Fibroblast of lung (primary cell): ENCODE data around the gene PARS2. TPM values are rescaled to one million over a fixed set of nuclear protein-coding genes. Genes with fewer than 3 reads are reported as not detected.

Experiments used
- DNase-seq, 2 donors: peaks; one replicate each; pipeline versions ENCODE4 v3.0.0 to v3.0.0-alpha.2; 2010; ENCODE audit warnings: low read depth in 2 of 2
- H2AFZ ChIP-seq: 2 replicates; pipeline ENCODE4 v1.5.1; 2012; ENCODE audit warnings: low read length, control low read depth, inconsistent platforms
- H3K27ac ChIP-seq: 2 replicates; pipeline ENCODE4 v1.5.1; 2011; ENCODE audit warnings: low read length, control low read depth; ENCODE audit not compliant: insufficient read depth
- H3K27me3 ChIP-seq: 2 replicates; pipeline ENCODE4 v1.5.1; 2011; ENCODE audit warnings: mild to moderate bottlenecking, low read length; ENCODE audit not compliant: control insufficient read depth, insufficient read depth
- H3K36me3 ChIP-seq: 2 replicates; pipeline ENCODE4 v1.5.1; 2011; ENCODE audit warnings: low read length; ENCODE audit not compliant: control insufficient read depth, insufficient read depth
- H3K4me1 ChIP-seq: 2 replicates; pipeline ENCODE4 v1.5.1; 2011; ENCODE audit warnings: low read length; ENCODE audit not compliant: control insufficient read depth, insufficient read depth; ENCODE audit errors: extremely low read depth
- H3K4me2 ChIP-seq: 2 replicates; pipeline ENCODE4 v1.5.1; 2011; ENCODE audit warnings: low read length, control low read depth; ENCODE audit not compliant: insufficient read depth; ENCODE audit errors: extremely low read depth
- H3K4me3 ChIP-seq, 4 experiments: fragments of 200-600 bp in 1 of 4; sonication (generic) in 1 of 4; replicated peaks in 1 of 4; 2 replicates each; pipeline ENCODE4 v1.5.1; 2011 to 2016; ENCODE audit warnings: low read length in 4 of 4, low read depth in 3 of 4, mild to moderate bottlenecking in 3 of 4, control low read depth in 2 of 4, inconsistent platforms in 1 of 4, mixed read lengths in 1 of 4; ENCODE audit not compliant: insufficient read depth in 1 of 4; ENCODE audit errors: control extremely low read depth in 1 of 4
- H3K79me2 ChIP-seq: 2 replicates; pipeline ENCODE4 v1.5.1; 2012; ENCODE audit warnings: mild to moderate bottlenecking, low read length, inconsistent platforms; ENCODE audit not compliant: control insufficient read depth, insufficient read depth
- H3K9ac ChIP-seq: 2 replicates; pipeline ENCODE4 v1.5.1; 2011; ENCODE audit warnings: mild to moderate bottlenecking, low read length, control low read depth; ENCODE audit not compliant: insufficient read depth
- H3K9me3 ChIP-seq: 2 replicates; pipeline ENCODE4 v1.5.1; 2012; ENCODE audit warnings: low read depth, low read length; ENCODE audit not compliant: control insufficient read depth, insufficient read depth
- H4K20me1 ChIP-seq: 2 replicates; pipeline ENCODE4 v1.5.1; 2011; ENCODE audit warnings: low read length; ENCODE audit not compliant: control insufficient read depth, insufficient read depth; ENCODE audit errors: extremely low read depth
- CTCF ChIP-seq, 2 donors: IDR thresholded peaks in 1 of 2; conservative IDR thresholded peaks in 1 of 2; 1 replicate in 1 of 2; 2 replicates in 1 of 2; pipeline ENCODE4 v1.5.1; 2011 to 2012; ENCODE audit warnings: low read length in 2 of 2, control low read depth in 1 of 2, inconsistent platforms in 1 of 2, low read depth in 1 of 2, mild to moderate bottlenecking in 1 of 2
- EZH2 ChIP-seq: IDR thresholded peaks from 2 replicates; pipeline ENCODE4 v1.5.1; 2012; ENCODE audit warnings: low read length, control low read depth, mild to moderate bottlenecking; ENCODE audit errors: missing control alignments
- polyA plus RNA-seq, 2 donors: library from polyadenylated mRNA; depleted of rRNA in 1 of 2; stranded (reverse) in 1 of 2; unstranded in 1 of 2; fragments of >200 nt; gene quantifications; 2 replicates each; pipeline ENCODE4 v1.2.1, GENCODE V29; 2011 to 2012; ENCODE audit warnings: missing spikeins in 1 of 2
- total RNA-seq: library from RNA; depleted of rRNA; stranded (reverse); fragments of >200 nt; gene quantifications from 2 replicates; pipeline ENCODE4 v1.2.1, GENCODE V29; 2014

PARS2 gene
- total and polyA plus RNA-seq, 2 donors (not counting 1 experiment from before 2014, with no cell fraction given), result 3.4 to 5.4 TPM

DNA sequence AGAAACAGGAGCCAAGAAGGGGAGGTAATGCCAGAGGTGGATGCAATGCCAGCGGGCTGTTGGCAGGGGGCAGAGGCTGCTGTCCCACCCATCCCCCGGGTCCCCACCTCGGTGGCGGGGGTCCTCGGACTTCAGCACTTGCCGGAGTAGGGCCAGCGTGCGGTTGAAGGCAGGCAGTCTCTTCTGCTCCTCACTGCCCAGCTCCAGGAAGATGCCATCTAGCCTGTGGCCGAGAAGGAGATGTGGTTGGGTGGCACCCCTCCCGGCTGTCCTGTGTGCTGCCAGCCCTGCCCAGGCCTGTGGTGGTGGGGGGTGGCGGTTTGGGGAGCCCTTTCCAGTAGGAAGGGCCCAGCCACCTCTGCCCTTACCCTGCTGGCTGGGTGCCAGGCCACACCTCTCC is 23.3 kb upstream of the PARS2 start:
- Histone ChIP-seq H3K4me1 (no peaks in the 10 kb centered on the region), H3K79me2 (no peaks in the 10 kb centered on the region), H3K9me3 (no peaks in the 10 kb centered on the region), H3K4me3 (no peak overlapping the region), H4K20me1 (peaks cover 2% of the 10 kb centered on the region), H3K27ac (no peak overlapping the region), H3K9ac (no peak overlapping the region), H3K36me3 (no peaks in the 10 kb centered on the region), H3K27me3 (peaks cover 2% of the 10 kb centered on the region), H2AFZ (no peak overlapping the region), H3K4me2 (no peak overlapping the region)
- DNase-seq, result no peak
- TF ChIP-seq EZH2, result no peak
- TF ChIP-seq CTCF (conservative IDR thresholded peaks at IDR 0.05 in 1 of 2, IDR thresholded peaks at IDR 0.05 in 1 of 2; ENCODE audit: low read depth in 1 of 2, low read length in 2 of 2), result no peak

DNA sequence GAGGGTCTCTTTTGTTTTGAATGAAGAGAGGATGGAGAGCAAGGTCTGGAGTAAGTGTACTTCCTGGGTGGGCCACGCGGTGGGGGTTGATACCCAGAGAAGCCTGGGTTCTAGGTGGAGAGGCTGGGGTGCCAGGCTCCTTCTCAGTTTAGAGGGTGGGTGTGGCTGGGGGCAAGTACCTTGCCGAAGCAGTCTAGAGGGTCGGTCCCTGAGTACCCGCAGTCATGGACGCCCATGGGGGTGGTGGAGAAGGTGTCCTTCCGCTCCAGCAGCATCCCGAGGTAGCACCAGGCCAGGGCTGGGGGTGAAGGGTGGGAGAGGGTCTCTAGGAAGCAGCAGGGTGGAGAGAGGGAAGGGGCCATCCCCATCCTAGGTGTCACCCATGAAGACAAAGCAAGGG is 22.5 kb upstream of the PARS2 start:
- H3K4me1 ChIP-seq, result no peaks in the 10 kb centered on the region
- no peak overlapping the region for H3K27ac ChIP-seq
- DNase-seq, result no peak
- peaks cover 2% of the 10 kb centered on the region for H4K20me1 ChIP-seq
- TF ChIP-seq CTCF (conservative IDR thresholded peaks at IDR 0.05 in 1 of 2, IDR thresholded peaks at IDR 0.05 in 1 of 2; ENCODE audit: low read depth in 1 of 2, low read length in 2 of 2) (no peak), EZH2 (no peak)
- H3K9ac ChIP-seq, result no peak overlapping the region
- no peaks in the 10 kb centered on the region for H3K9me3 ChIP-seq
- H2AFZ ChIP-seq, result no peak overlapping the region
- no peaks in the 10 kb centered on the region for H3K36me3 ChIP-seq
- no peak overlapping the region for H3K4me2 ChIP-seq
- no peaks in the 10 kb centered on the region for H3K79me2 ChIP-seq
- no peak overlapping the region for H3K4me3 ChIP-seq
- peaks cover 7% of the 10 kb centered on the region for H3K27me3 ChIP-seq

GRCh38 chr1:54784066-54784465 is 19.7 kb upstream of the PARS2 start:
- Histone ChIP-seq H3K4me1 (no peaks in the 10 kb centered on the region), H3K27me3 (peaks cover 16% of the 10 kb centered on the region), H4K20me1 (peaks cover 2% of the 10 kb centered on the region), H2AFZ (no peak overlapping the region), H3K4me3 (no peak overlapping the region), H3K79me2 (no peaks in the 10 kb centered on the region), H3K27ac (no peak overlapping the region), H3K9ac (no peak overlapping the region), H3K36me3 (no peaks in the 10 kb centered on the region), H3K9me3 (no peaks in the 10 kb centered on the region), H3K4me2 (no peak overlapping the region)
- no peak for TF ChIP-seq CTCF (conservative IDR thresholded peaks at IDR 0.05 in 1 of 2, IDR thresholded peaks at IDR 0.05 in 1 of 2; ENCODE audit: low read depth in 1 of 2, low read length in 2 of 2)
- no peak for TF ChIP-seq EZH2
- no peak for DNase-seq
